NCI-H1694 (cell line): ENCODE data around the gene RIN3.

ENCODE experiments used
- DNase-seq: peaks from one replicate; lab custom pipeline; 2025; lab: John Stamatoyannopoulos, UW

RIN3 gene, protein sequence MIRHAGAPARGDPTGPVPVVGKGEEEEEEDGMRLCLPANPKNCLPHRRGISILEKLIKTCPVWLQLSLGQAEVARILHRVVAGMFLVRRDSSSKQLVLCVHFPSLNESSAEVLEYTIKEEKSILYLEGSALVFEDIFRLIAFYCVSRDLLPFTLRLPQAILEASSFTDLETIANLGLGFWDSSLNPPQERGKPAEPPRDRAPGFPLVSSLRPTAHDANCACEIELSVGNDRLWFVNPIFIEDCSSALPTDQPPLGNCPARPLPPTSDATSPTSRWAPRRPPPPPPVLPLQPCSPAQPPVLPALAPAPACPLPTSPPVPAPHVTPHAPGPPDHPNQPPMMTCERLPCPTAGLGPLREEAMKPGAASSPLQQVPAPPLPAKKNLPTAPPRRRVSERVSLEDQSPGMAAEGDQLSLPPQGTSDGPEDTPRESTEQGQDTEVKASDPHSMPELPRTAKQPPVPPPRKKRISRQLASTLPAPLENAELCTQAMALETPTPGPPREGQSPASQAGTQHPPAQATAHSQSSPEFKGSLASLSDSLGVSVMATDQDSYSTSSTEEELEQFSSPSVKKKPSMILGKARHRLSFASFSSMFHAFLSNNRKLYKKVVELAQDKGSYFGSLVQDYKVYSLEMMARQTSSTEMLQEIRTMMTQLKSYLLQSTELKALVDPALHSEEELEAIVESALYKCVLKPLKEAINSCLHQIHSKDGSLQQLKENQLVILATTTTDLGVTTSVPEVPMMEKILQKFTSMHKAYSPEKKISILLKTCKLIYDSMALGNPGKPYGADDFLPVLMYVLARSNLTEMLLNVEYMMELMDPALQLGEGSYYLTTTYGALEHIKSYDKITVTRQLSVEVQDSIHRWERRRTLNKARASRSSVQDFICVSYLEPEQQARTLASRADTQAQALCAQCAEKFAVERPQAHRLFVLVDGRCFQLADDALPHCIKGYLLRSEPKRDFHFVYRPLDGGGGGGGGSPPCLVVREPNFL

DNA sequence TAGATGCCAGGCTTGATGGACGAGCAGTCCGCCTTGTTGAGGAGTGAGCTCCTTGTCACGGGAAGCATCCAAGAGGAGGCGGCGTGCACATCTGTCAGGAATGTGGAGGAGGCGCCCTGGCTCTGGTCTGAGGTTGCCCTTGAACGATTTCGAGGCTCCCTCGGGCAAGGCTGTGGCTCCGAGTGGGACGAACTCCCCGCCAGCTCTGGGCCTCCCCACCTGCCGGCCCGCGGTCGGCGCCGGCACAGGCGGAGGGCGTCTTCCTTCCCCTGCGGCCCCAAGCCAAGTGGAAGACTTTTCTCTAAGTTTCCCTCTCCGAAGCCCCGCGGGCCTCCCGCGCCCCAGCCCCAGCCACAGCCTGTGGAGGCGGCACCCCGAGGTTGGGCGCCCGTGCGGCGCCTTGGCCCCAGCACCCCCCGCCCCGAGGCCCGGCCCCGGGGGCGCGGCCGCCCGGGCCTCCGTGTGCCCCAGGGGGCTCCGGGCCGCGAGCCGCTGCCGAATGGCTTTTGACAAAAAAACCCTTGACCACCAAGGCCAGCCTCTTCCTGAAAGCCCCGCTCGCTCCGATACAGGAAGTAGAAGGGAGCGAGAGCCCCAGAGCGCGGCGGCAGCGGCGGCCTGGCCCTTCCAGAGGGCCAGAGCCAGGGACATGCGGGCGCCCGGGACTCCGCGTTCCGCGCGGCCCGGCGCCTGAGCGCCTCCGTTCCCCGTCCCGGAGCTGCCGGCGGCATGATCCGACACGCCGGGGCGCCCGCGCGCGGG is at the start of gene RIN3:
RIN3 (plus strand) TSS at position 578 of the 762 bp plus-strand sequence; CDS start at position 730, 152 bp downstream.
- no peak for DNase-seq

GRCh38 chr14:92464156-92464555 is 49.4 kb upstream of the RIN3 start:
- no peak for DNase-seq

DNA sequence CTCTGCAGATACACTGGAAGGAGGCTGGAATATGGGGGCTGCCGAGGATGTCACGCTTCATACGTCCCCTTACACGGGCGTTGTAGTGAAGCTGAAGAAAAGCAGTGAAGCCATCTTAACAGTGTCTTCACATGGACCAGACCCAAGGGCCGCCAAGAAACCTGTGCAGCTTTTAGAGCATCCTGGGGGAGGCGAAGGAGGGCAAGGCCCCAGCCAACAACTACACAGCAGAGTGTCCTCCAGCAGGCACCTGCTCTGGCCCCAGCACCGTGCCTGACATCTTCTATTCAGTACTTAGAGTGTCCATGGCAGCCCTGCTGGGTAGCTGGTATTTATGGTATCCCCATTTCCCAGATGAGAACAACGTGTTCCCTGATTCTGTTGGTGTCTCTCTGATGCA is 48.9 kb upstream of the RIN3 start:
- DNase-seq: no peak

- no peak for DNase-seq
Observed at GRCh38 chr14:92465353-92466055, 48.1 kb upstream of the RIN3 start.

DNA sequence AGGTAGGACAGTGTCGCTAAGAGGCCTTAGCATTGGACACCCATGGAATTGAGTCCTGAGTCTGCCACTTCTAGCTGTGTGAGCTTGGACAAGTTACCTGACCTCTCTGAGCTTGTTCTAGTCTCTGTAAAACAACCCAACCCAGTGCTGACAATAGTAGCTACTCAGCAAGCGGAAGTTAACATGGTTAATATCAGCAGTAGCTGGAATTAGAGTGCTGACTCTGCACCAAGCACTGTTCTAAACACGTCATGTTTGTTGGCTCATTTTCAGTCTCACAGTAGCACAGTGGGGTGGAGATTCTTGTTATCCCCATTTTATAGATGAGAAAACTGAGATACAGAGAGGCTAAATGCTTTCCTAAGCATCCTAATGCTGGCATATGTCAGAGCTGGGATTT is 47.5 kb upstream of the RIN3 start:
- no peak for DNase-seq

GRCh38 chr14:92469515-92469914 is 44.1 kb upstream of the RIN3 start:
- DNase-seq: no peak

DNA sequence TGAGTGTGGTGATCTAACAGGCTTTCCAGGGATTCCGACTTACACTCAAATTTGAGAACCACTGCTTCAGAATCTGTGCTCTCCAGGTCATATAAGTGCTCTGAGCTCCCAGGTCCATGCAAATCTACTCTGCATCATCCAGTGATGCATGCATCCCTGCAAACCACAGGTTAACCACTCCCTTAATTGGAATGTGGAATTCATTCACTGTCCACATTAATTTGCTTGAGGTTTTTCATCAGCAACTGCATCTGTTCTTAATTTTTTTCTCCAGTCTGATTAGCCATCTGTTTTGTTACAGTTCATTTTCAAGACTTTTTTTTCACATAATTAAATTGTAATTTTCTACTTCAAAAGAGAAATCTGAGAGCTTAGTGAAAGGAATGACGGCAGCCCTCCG is 43.4 kb upstream of the RIN3 start:
- DNase-seq: no peak

DNA sequence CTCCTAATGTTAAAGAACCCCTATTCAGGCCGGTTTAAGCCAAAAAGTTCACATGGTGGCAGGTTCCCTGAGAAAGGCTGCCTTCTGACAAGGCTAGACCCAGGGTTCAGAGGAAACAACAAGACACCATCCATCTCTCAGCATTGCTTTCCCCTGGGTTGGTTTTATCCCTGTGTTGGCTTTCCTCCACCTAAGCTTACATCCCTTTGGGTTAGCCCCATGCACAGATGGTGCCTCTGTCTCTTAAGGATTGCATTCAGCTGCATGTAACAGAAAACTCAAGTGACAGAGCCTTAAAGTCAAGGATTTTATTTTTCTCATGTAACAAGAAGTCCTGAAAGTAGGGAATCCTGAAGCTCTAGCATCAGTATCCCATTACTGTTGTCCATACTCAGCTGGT is 42.8 kb upstream of the RIN3 start:
- no peak for DNase-seq

DNA sequence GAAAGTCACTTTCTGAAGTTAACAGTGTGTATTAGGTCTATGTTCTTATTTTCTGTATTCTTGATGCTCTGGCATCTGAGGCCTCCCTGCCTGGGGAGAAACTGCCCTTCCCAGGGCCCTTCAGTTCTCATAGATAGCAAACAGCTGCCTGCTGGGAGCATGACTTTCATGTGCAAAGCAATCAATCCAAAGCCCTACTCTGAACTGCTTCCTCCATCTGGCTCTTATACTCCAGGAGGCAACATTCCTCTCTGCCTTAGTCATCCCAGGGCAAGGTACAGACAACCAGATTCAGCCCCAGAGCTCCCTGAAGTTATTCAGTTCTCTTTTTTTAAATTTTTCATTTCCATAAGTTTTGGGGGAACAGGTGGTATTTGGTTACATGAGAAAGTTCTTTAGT is 41.7 kb upstream of the RIN3 start:
- DNase-seq: no peak

- no peak for DNase-seq
Observed at GRCh38 chr14:92472860-92473259, 40.7 kb upstream of the RIN3 start.

- no peak for DNase-seq
Observed at GRCh38 chr14:92473261-92473968, 40.2 kb upstream of the RIN3 start.

- no peak for DNase-seq
Observed at GRCh38 chr14:92473969-92474535, 39.5 kb upstream of the RIN3 start.

- no peak for DNase-seq
Observed at GRCh38 chr14:92475037-92475436, 38.5 kb upstream of the RIN3 start.

DNA sequence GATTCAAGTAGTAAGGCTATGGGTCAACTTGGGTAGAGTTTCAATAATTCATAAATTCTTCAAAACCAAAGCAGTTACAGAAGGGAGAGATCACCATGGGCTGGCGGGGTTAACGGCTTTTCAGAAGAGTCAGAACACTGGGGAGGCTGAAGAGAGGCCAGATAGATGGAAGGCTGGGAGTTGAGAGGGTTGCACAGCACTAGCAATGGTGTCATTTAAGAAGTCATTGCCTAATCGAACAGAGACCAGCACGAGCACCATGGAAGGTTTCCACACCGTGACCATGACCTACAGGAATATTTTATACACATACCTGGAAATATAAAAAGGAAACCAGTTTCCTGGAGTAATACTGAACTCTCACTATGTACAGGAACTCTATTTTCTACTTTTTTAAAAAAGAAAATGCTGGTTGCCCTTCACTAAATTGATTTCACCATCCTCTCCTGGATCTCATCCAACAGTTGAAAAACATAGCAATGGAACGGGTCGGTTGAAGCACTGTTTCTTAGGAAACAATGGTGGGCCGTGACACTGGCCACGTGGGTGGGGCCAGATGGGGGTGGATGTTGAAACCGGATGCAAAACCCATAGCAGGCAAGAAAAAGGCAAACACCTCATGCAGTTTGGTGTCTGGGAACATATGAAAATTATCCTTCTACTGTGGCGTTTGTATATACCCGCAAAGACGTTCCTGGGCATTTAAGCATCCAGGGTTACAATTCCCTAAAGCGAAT is 38.0 kb upstream of the RIN3 start:
- no peak for DNase-seq

DNA sequence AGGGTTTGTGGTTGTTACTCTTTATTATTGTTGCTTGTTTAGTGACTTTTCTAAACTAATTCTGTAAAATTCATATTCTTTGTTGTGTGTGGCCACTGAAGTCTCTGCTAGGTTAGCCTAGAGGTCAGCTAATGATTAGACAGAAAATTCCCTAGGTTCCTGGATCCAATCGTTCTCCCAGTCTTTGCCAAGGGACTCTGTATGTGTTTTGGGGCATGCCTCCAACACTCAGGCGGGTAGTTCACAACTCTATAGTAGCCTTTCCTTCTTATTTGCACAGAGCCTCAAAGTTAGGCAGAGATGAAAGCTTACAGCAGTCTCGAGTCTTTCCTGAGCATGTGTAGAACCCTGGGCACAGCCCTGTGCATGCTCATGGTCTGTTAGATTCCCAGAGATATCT is 32.7 kb upstream of the RIN3 start:
- no peak for DNase-seq

DNA sequence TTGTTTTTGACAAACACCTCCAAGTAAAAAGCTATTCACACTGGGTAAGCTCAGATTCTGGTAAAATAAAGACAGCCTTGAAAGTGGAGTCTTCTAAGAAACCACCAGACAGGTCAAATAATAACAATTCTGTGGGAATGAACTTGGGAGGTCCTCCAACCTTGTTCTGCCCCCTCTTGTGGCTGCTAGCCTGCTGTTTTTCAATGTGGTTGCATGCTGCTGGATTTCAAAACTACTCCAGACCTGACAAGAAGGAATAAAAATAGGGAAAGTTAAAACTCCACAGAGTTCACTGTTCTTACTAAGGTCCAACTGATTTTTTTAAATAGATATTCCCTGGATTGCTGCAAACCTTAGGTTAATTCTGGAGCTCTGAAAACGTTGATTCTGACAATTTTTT is 32.2 kb upstream of the RIN3 start:
- DNase-seq: no peak

- no peak for DNase-seq
Observed at GRCh38 chr14:92481811-92482555, 31.6 kb upstream of the RIN3 start.

DNA sequence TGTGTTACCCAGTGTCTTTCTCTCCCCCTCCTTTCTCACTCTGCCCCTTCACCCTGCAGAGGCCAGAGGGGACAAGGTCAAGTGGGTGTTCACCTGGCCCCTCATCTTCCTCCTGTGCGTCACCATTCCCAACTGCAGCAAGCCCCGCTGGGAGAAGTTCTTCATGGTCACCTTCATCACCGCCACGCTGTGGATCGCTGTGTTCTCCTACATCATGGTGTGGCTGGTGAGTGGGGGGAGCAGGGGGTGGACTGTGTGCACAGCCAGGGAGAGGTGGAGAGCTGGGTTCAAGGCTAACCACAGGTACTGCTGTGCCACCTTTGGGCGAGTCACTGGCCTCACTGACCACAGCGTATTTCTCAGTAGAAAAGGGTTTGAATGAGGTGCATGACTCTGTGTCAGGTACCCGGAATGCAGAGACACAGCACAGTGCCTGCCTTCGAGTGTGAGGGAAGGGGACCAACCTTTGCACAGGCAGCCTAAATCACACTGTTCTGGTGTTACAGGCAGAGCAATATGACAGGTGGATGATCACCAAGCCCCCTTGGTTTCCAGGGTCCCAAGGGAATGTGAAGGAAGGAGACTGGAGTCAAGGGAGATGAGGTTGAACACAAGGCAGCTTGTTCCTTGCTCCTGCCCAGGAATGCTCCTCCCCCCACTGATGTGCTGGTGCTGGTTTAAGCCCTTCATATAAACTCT is 30.8 kb upstream of the RIN3 start:
- DNase-seq: no peak
